ENCODE measurements around the gene FLNC. TPM values are rescaled to one million over a fixed set of nuclear protein-coding genes. Genes with fewer than 3 reads are reported as not detected.

The FLNC gene
- total and polyA plus RNA-seq, 2 of the 13 experiments (the other 11 are each of a cell fraction or from before 2014, with no cell fraction given) = 0.02 TPM; not detected in 1

DNA sequence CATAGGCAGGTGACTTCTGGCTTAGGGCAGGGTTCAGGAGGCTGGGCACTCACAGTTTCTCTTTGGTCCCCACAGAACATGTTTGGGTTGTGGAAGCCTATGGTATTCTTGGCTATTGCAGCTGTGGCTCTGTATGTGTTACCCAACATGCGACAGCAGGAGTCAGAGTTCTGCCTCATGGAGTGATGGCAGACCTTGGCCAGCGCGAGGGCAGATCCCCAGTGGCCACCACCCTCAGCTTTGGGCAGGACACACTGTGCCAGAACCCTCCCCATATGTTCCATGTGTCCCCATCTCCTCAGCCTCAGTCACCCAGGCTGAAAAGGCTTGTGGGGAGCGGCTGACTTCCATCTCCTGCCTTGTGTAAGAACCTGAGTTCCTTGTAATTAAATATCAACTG is 8.5 kb upstream of the FLNC start:
- no peak overlapping the region for H3K4me3 ChIP-seq (replicated peaks in 1 of 3; ENCODE audit: insufficient read depth in 1 of 3, low read depth in 2 of 3, low read length in 3 of 3)
- peaks cover 2 to 41% of the 10 kb centered on the region in 2 experiments; a peak in 4 of 5 replicates for H3K27me3 ChIP-seq (ENCODE audit: control insufficient read depth in 1 of 2, insufficient read depth in 2 of 2, low read length in 2 of 2)
- 34% methylated on average over 4 of the region's 4 CpGs for WGBS (ENCODE audit: low lambda C conversion rate)
- intact Hi-C loops (cut with micrococcal nuclease; ENCODE audit: unreplicated experiment) (no loop called here), in situ Hi-C loops (cut with HindIII; ENCODE audit: extremely low pct_ligation_motif_present, low pct_unique_long_range_greater_than_20kb) (no loop called here)
- H3K9me3 ChIP-seq (ENCODE audit: low read length) = no peaks in the 10 kb centered on the region
- BruUV-seq (replicated peaks) = no TSS peak
- no peak overlapping the region for H3K4me2 ChIP-seq (ENCODE audit: low read depth, low read length)
- DNase-seq (ENCODE audit: low spot score) (no peak), FAIRE-seq (no peak), ATAC-seq (peak; percentile 30; the same call in 1 of the 3 replicates)
- H4K20me1 ChIP-seq (ENCODE audit: insufficient read depth, low read length) = no peaks in the 10 kb centered on the region
- CTCF ChIA-PET (ENCODE audit: low intra/inter-chr PET ratio, low total read pairs) = no interaction called here
- no peak overlapping the region for H3K9ac ChIP-seq (ENCODE audit: insufficient read depth, low read depth, low read length)
- no peaks in the 10 kb centered on the region for H3K36me3 ChIP-seq (replicated peaks in 1 of 2; ENCODE audit: control insufficient read depth in 1 of 2, insufficient read depth in 2 of 2, low read length in 2 of 2)
- H3K79me2 ChIP-seq (ENCODE audit: insufficient read depth, low read length) = no peaks in the 10 kb centered on the region
- no peak overlapping the region for H2AFZ ChIP-seq (ENCODE audit: low read length)
- TF ChIP-seq, protein P1, sequence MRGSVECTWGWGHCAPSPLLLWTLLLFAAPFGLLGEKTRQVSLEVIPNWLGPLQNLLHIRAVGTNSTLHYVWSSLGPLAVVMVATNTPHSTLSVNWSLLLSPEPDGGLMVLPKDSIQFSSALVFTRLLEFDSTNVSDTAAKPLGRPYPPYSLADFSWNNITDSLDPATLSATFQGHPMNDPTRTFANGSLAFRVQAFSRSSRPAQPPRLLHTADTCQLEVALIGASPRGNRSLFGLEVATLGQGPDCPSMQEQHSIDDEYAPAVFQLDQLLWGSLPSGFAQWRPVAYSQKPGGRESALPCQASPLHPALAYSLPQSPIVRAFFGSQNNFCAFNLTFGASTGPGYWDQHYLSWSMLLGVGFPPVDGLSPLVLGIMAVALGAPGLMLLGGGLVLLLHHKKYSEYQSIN (CRISPR knock-in tag; IDR thresholded peaks at IDR 0.05; ENCODE audit: borderline replicate concordance) = no peak
- no peak for TF ChIP-seq ZNF234 (CRISPR knock-in tag; conservative IDR thresholded peaks at IDR 0.05)
- no peak for TF ChIP-seq NR1H2 (CRISPR knock-in tag; IDR thresholded peaks at IDR 0.05; ENCODE audit: borderline replicate concordance, low read depth)
- TF ChIP-seq, protein P2, sequence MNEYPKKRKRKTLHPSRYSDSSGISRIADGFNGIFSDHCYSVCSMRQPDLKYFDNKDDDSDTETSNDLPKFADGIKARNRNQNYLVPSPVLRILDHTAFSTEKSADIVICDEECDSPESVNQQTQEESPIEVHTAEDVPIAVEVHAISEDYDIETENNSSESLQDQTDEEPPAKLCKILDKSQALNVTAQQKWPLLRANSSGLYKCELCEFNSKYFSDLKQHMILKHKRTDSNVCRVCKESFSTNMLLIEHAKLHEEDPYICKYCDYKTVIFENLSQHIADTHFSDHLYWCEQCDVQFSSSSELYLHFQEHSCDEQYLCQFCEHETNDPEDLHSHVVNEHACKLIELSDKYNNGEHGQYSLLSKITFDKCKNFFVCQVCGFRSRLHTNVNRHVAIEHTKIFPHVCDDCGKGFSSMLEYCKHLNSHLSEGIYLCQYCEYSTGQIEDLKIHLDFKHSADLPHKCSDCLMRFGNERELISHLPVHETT (CRISPR knock-in tag; conservative IDR thresholded peaks at IDR 0.05) = no peak
- TF ChIP-seq ZNF775 (CRISPR knock-in tag; IDR thresholded peaks at IDR 0.05; ENCODE audit: borderline replicate concordance) = no peak
- TF ChIP-seq KLF15 (CRISPR knock-in tag; IDR thresholded peaks at IDR 0.05; ENCODE audit: borderline replicate concordance) = no peak
- TF ChIP-seq, protein P3, sequence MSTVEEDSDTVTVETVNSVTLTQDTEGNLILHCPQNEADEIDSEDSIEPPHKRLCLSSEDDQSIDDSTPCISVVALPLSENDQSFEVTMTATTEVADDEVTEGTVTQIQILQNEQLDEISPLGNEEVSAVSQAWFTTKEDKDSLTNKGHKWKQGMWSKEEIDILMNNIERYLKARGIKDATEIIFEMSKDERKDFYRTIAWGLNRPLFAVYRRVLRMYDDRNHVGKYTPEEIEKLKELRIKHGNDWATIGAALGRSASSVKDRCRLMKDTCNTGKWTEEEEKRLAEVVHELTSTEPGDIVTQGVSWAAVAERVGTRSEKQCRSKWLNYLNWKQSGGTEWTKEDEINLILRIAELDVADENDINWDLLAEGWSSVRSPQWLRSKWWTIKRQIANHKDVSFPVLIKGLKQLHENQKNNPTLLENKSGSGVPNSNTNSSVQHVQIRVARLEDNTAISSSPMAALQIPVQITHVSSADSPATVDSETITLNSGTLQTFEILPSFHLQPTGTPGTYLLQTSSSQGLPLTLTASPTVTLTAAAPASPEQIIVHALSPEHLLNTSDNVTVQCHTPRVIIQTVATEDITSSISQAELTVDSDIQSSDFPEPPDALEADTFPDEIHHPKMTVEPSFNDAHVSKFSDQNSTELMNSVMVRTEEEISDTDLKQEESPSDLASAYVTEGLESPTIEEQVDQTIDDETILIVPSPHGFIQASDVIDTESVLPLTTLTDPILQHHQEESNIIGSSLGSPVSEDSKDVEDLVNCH (CRISPR knock-in tag; IDR thresholded peaks at IDR 0.05) = no peak
- no peak for TF ChIP-seq TEAD3 (CRISPR knock-in tag; optimal IDR thresholded peaks at IDR 0.05; ENCODE audit: borderline replicate concordance)
- TF ChIP-seq ATAD3A (CRISPR knock-in tag; IDR thresholded peaks at IDR 0.05) = no peak
- no peak for TF ChIP-seq NR2F6 (IDR thresholded peaks at IDR 0.05)
- no peak for TF ChIP-seq NR2F6 (CRISPR knock-in tag; IDR thresholded peaks at IDR 0.05)
- no peak for TF ChIP-seq ATRX (CRISPR knock-in tag; IDR thresholded peaks at IDR 0.05; ENCODE audit: borderline replicate concordance)
- no peak for TF ChIP-seq MAFG (CRISPR knock-in tag; IDR thresholded peaks at IDR 0.05)
- no peak for TF ChIP-seq ZNF24 (IDR thresholded peaks at IDR 0.05)
- TF ChIP-seq ZNF850 (CRISPR knock-in tag; conservative IDR thresholded peaks at IDR 0.05) = no peak
- TF ChIP-seq NR2F1 (CRISPR knock-in tag; IDR thresholded peaks at IDR 0.05) = no peak
- TF ChIP-seq ZNF879 (CRISPR knock-in tag; IDR thresholded peaks at IDR 0.05) = no peak
- TF ChIP-seq, protein P4, sequence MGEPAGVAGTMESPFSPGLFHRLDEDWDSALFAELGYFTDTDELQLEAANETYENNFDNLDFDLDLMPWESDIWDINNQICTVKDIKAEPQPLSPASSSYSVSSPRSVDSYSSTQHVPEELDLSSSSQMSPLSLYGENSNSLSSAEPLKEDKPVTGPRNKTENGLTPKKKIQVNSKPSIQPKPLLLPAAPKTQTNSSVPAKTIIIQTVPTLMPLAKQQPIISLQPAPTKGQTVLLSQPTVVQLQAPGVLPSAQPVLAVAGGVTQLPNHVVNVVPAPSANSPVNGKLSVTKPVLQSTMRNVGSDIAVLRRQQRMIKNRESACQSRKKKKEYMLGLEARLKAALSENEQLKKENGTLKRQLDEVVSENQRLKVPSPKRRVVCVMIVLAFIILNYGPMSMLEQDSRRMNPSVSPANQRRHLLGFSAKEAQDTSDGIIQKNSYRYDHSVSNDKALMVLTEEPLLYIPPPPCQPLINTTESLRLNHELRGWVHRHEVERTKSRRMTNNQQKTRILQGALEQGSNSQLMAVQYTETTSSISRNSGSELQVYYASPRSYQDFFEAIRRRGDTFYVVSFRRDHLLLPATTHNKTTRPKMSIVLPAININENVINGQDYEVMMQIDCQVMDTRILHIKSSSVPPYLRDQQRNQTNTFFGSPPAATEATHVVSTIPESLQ (CRISPR knock-in tag; conservative IDR thresholded peaks at IDR 0.05) = no peak
- TF ChIP-seq KLF16 (CRISPR knock-in tag; IDR thresholded peaks at IDR 0.05) = no peak
- POLR2A ChIA-PET = no interaction called here
- peaks cover 3% of the 10 kb centered on the region for H3K4me1 ChIP-seq (ENCODE audit: insufficient read depth, low read length)
- H3K27ac ChIP-seq (ENCODE audit: extremely low read length, insufficient read depth, low read length) = no peak overlapping the region
